ENCODE data around the gene MAP2K5.
A peak's percentile ranks its signal among the peaks of the same experiment; 100 is the strongest.

MAP2K5 gene

GRCh38 chr15:67768313-67768977 lies 225.9 kb downstream of the MAP2K5 start:
- POLR2A ChIA-PET: interaction anchor here (0.5 kb wide), 1 partner anchor 612 kb away, joined by 3 read pairs; no protein-coding TSS in a partner anchor
- TF ChIP-seq ZNF121 (tag by site-specific recombination; IDR thresholded peaks at IDR 0.05) (no peak), ZNF223 (tag by site-specific recombination; IDR thresholded peaks at IDR 0.05) (no peak), ZNF600 (tag by site-specific recombination; IDR thresholded peaks at IDR 0.05) (peak; percentile 30; the same call in 1 of the 2 replicates), FEZF1 (tag by site-specific recombination; IDR thresholded peaks at IDR 0.05) (peak; percentile 95), PBX3 (CRISPR knock-in tag; IDR thresholded peaks at IDR 0.05) (no peak), WT1 (tag by site-specific recombination; IDR thresholded peaks at IDR 0.05) (peak; percentile 70; the same call in 1 of the 2 replicates), ZNF76 (tag by site-specific recombination; IDR thresholded peaks at IDR 0.05; ENCODE audit: borderline replicate concordance, low read depth) (no peak), ZNF501 (tag by site-specific recombination; IDR thresholded peaks at IDR 0.05) (no peak), KLF1 (tag by site-specific recombination; IDR thresholded peaks at IDR 0.05) (no peak), ZNF561 (tag by site-specific recombination; IDR thresholded peaks at IDR 0.05; ENCODE audit: borderline replicate concordance) (0 out of 2 replicates have a peak, but pooled peaks have one; percentile 25), ZNF202 (tag by site-specific recombination; IDR thresholded peaks at IDR 0.05; ENCODE audit: borderline replicate concordance) (no peak), ZNF2 (tag by site-specific recombination; IDR thresholded peaks at IDR 0.05) (no peak; the same call in 1 of the 2 replicates), SP7 (tag by site-specific recombination; IDR thresholded peaks at IDR 0.05) (peak; percentile 45), ZEB2 (tag by site-specific recombination; IDR thresholded peaks at IDR 0.05) (0 out of 2 replicates have a peak, but pooled peaks have one; percentile 13), ZBTB44 (tag by site-specific recombination; IDR thresholded peaks at IDR 0.05) (peak; percentile 88), MEIS1 (CRISPR knock-in tag; IDR thresholded peaks at IDR 0.05; ENCODE audit: borderline replicate concordance) (no peak), ZNF623 (tag by site-specific recombination; IDR thresholded peaks at IDR 0.05) (no peak), ZNF146 (tag by site-specific recombination; IDR thresholded peaks at IDR 0.05) (peak; percentile 75), ZSCAN30 (tag by site-specific recombination; IDR thresholded peaks at IDR 0.05) (0 out of 2 replicates have a peak, but pooled peaks have one; percentile 39), ZNF629 (tag by site-specific recombination; IDR thresholded peaks at IDR 0.05) (no peak), SCRT1 (tag by site-specific recombination; IDR thresholded peaks at IDR 0.05; ENCODE audit: borderline replicate concordance) (peak; percentile 51; the same call in 1 of the 2 replicates)
- TF ChIP-seq, protein P1, sequence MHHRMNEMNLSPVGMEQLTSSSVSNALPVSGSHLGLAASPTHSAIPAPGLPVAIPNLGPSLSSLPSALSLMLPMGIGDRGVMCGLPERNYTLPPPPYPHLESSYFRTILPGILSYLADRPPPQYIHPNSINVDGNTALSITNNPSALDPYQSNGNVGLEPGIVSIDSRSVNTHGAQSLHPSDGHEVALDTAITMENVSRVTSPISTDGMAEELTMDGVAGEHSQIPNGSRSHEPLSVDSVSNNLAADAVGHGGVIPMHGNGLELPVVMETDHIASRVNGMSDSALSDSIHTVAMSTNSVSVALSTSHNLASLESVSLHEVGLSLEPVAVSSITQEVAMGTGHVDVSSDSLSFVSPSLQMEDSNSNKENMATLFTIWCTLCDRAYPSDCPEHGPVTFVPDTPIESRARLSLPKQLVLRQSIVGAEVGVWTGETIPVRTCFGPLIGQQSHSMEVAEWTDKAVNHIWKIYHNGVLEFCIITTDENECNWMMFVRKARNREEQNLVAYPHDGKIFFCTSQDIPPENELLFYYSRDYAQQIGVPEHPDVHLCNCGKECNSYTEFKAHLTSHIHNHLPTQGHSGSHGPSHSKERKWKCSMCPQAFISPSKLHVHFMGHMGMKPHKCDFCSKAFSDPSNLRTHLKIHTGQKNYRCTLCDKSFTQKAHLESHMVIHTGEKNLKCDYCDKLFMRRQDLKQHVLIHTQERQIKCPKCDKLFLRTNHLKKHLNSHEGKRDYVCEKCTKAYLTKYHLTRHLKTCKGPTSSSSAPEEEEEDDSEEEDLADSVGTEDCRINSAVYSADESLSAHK (tag by site-specific recombination; IDR thresholded peaks at IDR 0.05): peak; percentile 24; the same call in 1 of the 2 replicates
- TF ChIP-seq, protein P2, sequence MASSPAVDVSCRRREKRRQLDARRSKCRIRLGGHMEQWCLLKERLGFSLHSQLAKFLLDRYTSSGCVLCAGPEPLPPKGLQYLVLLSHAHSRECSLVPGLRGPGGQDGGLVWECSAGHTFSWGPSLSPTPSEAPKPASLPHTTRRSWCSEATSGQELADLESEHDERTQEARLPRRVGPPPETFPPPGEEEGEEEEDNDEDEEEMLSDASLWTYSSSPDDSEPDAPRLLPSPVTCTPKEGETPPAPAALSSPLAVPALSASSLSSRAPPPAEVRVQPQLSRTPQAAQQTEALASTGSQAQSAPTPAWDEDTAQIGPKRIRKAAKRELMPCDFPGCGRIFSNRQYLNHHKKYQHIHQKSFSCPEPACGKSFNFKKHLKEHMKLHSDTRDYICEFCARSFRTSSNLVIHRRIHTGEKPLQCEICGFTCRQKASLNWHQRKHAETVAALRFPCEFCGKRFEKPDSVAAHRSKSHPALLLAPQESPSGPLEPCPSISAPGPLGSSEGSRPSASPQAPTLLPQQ (tag by site-specific recombination; IDR thresholded peaks at IDR 0.05): no peak
- TF ChIP-seq, protein P3, sequence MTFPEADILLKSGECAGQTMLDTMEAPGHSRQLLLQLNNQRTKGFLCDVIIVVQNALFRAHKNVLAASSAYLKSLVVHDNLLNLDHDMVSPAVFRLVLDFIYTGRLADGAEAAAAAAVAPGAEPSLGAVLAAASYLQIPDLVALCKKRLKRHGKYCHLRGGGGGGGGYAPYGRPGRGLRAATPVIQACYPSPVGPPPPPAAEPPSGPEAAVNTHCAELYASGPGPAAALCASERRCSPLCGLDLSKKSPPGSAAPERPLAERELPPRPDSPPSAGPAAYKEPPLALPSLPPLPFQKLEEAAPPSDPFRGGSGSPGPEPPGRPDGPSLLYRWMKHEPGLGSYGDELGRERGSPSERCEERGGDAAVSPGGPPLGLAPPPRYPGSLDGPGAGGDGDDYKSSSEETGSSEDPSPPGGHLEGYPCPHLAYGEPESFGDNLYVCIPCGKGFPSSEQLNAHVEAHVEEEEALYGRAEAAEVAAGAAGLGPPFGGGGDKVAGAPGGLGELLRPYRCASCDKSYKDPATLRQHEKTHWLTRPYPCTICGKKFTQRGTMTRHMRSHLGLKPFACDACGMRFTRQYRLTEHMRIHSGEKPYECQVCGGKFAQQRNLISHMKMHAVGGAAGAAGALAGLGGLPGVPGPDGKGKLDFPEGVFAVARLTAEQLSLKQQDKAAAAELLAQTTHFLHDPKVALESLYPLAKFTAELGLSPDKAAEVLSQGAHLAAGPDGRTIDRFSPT (tag by site-specific recombination; IDR thresholded peaks at IDR 0.05): 0 out of 2 replicates have a peak, but pooled peaks have one; percentile 32
- TF ChIP-seq, protein P4, sequence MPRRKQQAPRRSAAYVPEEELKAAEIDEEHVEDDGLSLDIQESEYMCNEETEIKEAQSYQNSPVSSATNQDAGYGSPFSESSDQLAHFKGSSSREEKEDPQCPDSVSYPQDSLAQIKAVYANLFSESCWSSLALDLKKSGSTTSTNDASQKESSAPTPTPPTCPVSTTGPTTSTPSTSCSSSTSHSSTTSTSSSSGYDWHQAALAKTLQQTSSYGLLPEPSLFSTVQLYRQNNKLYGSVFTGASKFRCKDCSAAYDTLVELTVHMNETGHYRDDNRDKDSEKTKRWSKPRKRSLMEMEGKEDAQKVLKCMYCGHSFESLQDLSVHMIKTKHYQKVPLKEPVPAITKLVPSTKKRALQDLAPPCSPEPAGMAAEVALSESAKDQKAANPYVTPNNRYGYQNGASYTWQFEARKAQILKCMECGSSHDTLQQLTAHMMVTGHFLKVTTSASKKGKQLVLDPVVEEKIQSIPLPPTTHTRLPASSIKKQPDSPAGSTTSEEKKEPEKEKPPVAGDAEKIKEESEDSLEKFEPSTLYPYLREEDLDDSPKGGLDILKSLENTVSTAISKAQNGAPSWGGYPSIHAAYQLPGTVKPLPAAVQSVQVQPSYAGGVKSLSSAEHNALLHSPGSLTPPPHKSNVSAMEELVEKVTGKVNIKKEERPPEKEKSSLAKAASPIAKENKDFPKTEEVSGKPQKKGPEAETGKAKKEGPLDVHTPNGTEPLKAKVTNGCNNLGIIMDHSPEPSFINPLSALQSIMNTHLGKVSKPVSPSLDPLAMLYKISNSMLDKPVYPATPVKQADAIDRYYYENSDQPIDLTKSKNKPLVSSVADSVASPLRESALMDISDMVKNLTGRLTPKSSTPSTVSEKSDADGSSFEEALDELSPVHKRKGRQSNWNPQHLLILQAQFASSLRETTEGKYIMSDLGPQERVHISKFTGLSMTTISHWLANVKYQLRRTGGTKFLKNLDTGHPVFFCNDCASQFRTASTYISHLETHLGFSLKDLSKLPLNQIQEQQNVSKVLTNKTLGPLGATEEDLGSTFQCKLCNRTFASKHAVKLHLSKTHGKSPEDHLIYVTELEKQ (tag by site-specific recombination; IDR thresholded peaks at IDR 0.05; ENCODE audit: borderline replicate concordance): 0 out of 2 replicates have a peak, but pooled peaks have one; percentile 21

More at GRCh38 chr15:67768313-67768977, 225.9 kb downstream of the MAP2K5 start:
- CTCF ChIA-PET: no interaction called here
- no peak overlapping the region for H3K4me3 ChIP-seq (ENCODE audit: low read depth, low read length)
- H3K9me3 ChIP-seq (ENCODE audit: control insufficient read depth, insufficient read depth, low read depth, low read length): no peaks in the 10 kb centered on the region
- no peak overlapping the region for H3K27ac ChIP-seq (ENCODE audit: extremely low read depth, low read depth, low read length)
- peaks cover 63% of the 10 kb centered on the region for H3K4me1 ChIP-seq (ENCODE audit: control insufficient read depth, insufficient read depth, low read length)
- H3K36me3 ChIP-seq (ENCODE audit: control insufficient read depth in 2 of 2, insufficient read depth in 1 of 2, low read length in 2 of 2): no peaks in the 10 kb centered on the region
